Erythroblast (primary cell): Measurements from ENCODE around the gene HS6ST2.

Source experiments
- GATA1 ChIP-seq: IDR thresholded peaks from 2 replicates; pipeline ENCODE4 v1.6.1; 2011; ENCODE audit warnings: low read depth, mild to moderate bottlenecking, control low read depth, low read length, moderate library complexity
- POLR2A ChIP-seq: IDR thresholded peaks from 2 replicates; pipeline ENCODE4 v1.6.1; 2011; ENCODE audit warnings: mild to moderate bottlenecking, low read length

DNA sequence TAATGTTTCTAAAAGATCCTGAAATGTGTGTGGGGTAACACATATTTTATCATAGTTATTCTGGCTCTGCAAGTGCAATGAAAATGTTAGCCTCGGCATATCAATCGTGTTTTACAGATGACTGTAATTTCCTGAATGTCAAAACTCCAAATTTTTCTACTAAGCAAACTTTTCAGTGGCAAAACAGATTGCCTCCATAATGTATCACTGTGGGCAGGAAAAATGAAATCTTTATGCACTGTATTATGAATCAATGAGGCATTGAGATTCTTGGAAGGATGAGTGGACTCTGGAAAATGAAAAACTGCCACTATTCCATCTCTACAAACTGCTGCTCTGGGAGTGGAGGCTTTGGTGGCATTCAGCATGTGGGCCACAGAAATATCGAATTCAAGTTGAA is 309.5 kb downstream of the HS6ST2 start:
- TF ChIP-seq POLR2A (no peak), GATA1 (no peak)
